ENCODE measurements around the gene ACTG1.

GRCh38 chr17:81543339-81543675 is 30.7 kb upstream of the ACTG1 start:
- TF ChIP-seq, protein P1, sequence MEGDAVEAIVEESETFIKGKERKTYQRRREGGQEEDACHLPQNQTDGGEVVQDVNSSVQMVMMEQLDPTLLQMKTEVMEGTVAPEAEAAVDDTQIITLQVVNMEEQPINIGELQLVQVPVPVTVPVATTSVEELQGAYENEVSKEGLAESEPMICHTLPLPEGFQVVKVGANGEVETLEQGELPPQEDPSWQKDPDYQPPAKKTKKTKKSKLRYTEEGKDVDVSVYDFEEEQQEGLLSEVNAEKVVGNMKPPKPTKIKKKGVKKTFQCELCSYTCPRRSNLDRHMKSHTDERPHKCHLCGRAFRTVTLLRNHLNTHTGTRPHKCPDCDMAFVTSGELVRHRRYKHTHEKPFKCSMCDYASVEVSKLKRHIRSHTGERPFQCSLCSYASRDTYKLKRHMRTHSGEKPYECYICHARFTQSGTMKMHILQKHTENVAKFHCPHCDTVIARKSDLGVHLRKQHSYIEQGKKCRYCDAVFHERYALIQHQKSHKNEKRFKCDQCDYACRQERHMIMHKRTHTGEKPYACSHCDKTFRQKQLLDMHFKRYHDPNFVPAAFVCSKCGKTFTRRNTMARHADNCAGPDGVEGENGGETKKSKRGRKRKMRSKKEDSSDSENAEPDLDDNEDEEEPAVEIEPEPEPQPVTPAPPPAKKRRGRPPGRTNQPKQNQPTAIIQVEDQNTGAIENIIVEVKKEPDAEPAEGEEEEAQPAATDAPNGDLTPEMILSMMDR (IDR thresholded peaks at IDR 0.05): no peak
- TF ChIP-seq EZH2 (IDR thresholded peaks at IDR 0.05) (no peak), EZH2phosphoT487 (IDR thresholded peaks at IDR 0.05) (no peak)
